NK-92 (cell line): ENCODE results near the gene FBN2.

ENCODE experiments used
- DNase-seq: peaks from one replicate; lab custom pipeline; 2025; ENCODE audit not compliant: unreplicated experiment; lab: John Stamatoyannopoulos, UW

Gene FBN2

GRCh38 chr5:128213833-128214232 is 324.2 kb downstream of the FBN2 start:
- no peak for DNase-seq

- no peak for DNase-seq
Measured at GRCh38 chr5:128213340-128213739, 324.7 kb downstream of the FBN2 start.

GRCh38 chr5:128212191-128212806 is 325.7 kb downstream of the FBN2 start:
- DNase-seq, result no peak

GRCh38 chr5:128208436-128208835 is 329.6 kb downstream of the FBN2 start:
- no peak for DNase-seq
